MCF 10A (cell line): ENCODE data around the gene OR8H1. TPM values are rescaled to one million over a fixed set of nuclear protein-coding genes. Genes with fewer than 3 reads are reported as not detected.

Experiments
- BruUV-seq: library from RNA; stranded (reverse); fragments of 400-500 nt; replicated peaks from 2 replicates; lab custom pipeline; 2021; lab: Mats Ljungman, UMichigan
- CTCF ChIA-PET: fragments of 300-600 bp; sonication (Branson Sonifier 250); formaldehyde crosslinking; extraction: SDS; loops from one replicate; lab custom pipeline; 2021; ENCODE audit warnings: antibody characterized with exemption, inconsistent platforms; lab: Yijun Ruan, JAX
- POLR2A ChIA-PET: fragments of 300-600, 350-650 bp; sonication (Branson Sonifier 250); formaldehyde crosslinking; extraction: SDS; loops from one replicate; lab custom pipeline; 2020; ENCODE audit warnings: antibody characterized with exemption, inconsistent platforms; lab: Yijun Ruan, JAX
- DNase-seq: peaks from one replicate; pipeline ENCODE4 v3.0.0-alpha.2; 2018; ENCODE audit not compliant: unreplicated experiment
- H3K27ac Mint-ChIP-seq: one replicate; pipeline ENCODE4 v1.8.0; 2022; ENCODE audit warnings: mild to moderate bottlenecking, low read depth, mixed read lengths; ENCODE audit not compliant: unreplicated experiment
- H3K27me3 Mint-ChIP-seq: one replicate; pipeline ENCODE4 v1.8.0; 2022; ENCODE audit warnings: mixed read lengths; ENCODE audit not compliant: insufficient read depth, unreplicated experiment
- H3K36me3 Mint-ChIP-seq: one replicate; pipeline ENCODE4 v1.8.0; 2022; ENCODE audit warnings: mild to moderate bottlenecking, moderate library complexity, mixed read lengths; ENCODE audit not compliant: insufficient read depth, unreplicated experiment
- H3K4me1 Mint-ChIP-seq: one replicate; pipeline ENCODE4 v1.8.0; 2022; ENCODE audit warnings: mixed read lengths; ENCODE audit not compliant: insufficient read depth, unreplicated experiment
- H3K4me3 Mint-ChIP-seq: one replicate; pipeline ENCODE4 v1.8.0; 2022; ENCODE audit warnings: mild to moderate bottlenecking, moderate library complexity, mixed read lengths; ENCODE audit not compliant: unreplicated experiment
- H3K9me3 Mint-ChIP-seq: one replicate; pipeline ENCODE4 v1.8.0; 2022; ENCODE audit warnings: mixed read lengths; ENCODE audit not compliant: unreplicated experiment
- intact Hi-C: fragments of 100-400 bp; cut with micrococcal nuclease; formaldehyde crosslinking; loops from 2 replicates; pipeline ENCODE4 v1.14.1; 2022
- total RNA-seq: library from RNA; stranded (reverse); gene quantifications from 2 replicates; pipeline ENCODE4 v1.2.3, GENCODE V29; 2022
- TF ChIP-seq, protein P1 (sequence below): fragments of 200-600 bp; IDR thresholded peaks from one replicate; pipeline ENCODE4 v1.8.0; 2022; ENCODE audit warnings: antibody characterized with exemption, mild to moderate bottlenecking; ENCODE audit not compliant: unreplicated experiment

The OR8H1 gene
- total RNA-seq, 1 experiment from 2014 or later = not detected

DNA sequence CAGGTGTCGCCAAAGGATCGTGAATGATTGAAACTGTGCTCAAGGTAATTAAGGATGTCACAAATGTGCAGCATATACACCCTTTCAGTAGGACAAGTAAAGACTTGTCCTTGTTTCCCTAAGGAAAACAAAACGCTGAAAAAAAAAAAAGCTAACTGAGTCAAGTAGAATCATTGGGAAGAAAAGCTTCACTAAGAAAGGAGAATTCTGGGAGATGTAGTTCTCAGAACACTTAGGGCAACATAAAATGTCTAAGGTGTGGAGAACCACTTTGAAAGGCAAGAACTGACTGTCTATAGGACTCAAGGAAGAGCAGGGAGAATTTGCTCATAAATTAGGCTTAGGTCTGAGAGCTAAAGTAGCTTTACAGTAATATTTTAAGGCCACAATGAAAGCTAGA lies 21.0 kb downstream of the OR8H1 start:
- TF ChIP-seq, protein P1, sequence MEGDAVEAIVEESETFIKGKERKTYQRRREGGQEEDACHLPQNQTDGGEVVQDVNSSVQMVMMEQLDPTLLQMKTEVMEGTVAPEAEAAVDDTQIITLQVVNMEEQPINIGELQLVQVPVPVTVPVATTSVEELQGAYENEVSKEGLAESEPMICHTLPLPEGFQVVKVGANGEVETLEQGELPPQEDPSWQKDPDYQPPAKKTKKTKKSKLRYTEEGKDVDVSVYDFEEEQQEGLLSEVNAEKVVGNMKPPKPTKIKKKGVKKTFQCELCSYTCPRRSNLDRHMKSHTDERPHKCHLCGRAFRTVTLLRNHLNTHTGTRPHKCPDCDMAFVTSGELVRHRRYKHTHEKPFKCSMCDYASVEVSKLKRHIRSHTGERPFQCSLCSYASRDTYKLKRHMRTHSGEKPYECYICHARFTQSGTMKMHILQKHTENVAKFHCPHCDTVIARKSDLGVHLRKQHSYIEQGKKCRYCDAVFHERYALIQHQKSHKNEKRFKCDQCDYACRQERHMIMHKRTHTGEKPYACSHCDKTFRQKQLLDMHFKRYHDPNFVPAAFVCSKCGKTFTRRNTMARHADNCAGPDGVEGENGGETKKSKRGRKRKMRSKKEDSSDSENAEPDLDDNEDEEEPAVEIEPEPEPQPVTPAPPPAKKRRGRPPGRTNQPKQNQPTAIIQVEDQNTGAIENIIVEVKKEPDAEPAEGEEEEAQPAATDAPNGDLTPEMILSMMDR = no peak
- ChIA-PET CTCF (interaction anchor here (0.6 to 1.9 kb wide), 12 partner anchors 56 to 1393 kb away, joined by 3 to 11 read pairs (median 4); no protein-coding TSS in a partner anchor), POLR2A (interaction anchor here (0.8 to 1.6 kb wide), 4 partner anchors 9 to 24 kb away, joined by 3 to 6 read pairs (median 3); no protein-coding TSS in a partner anchor)
- BruUV-seq = no TSS peak
- intact Hi-C loops = no loop called here
- Mint-ChIP-seq H3K27me3 (no peaks in the 10 kb centered on the region), H3K4me1 (no peaks in the 10 kb centered on the region), H3K4me3 (no peak overlapping the region), H3K27ac (no peak overlapping the region), H3K36me3 (no peaks in the 10 kb centered on the region), H3K9me3 (peaks cover 37% of the 10 kb centered on the region)
- no peak for DNase-seq

DNA sequence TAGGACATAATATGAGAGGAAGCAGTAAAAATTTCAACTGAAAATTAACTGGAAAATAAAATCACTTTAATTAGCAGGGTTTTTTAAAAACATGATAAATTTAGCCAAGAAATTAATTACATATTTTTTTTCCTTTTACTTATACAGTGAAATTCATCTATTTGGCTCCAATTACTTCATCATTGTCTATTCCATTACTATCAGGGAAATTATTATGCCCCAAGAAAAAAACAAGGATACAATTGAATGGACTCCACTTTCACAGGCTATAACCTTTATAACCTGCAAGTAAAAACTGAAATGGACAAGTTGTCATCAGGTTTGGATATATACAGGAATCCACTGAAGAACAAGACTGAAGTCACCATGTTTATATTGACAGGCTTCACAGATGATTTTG lies 40.1 kb downstream of the OR8H1 start, which contains the start of gene OR5T3:
OR5T3 (plus strand) TSS at position 301 of the 400 bp plus-strand sequence; CDS start at position 301, 0 bp downstream.
- H3K27me3 Mint-ChIP-seq = no peaks in the 10 kb centered on the region
- POLR2A ChIA-PET = no interaction called here
- BruUV-seq = no TSS peak
- TF ChIP-seq, protein P1 = no peak
- intact Hi-C loops = no loop called here
- H3K9me3 Mint-ChIP-seq = peaks cover 38% of the 10 kb centered on the region
- no peak within 1 kb of the TSS for H3K27ac Mint-ChIP-seq
- no peak for DNase-seq
- H3K36me3 Mint-ChIP-seq = no peaks in the 10 kb centered on the region
- CTCF ChIA-PET = no interaction called here
- H3K4me1 Mint-ChIP-seq = no peaks in the 10 kb centered on the region
- no peak within 1 kb of the TSS for H3K4me3 Mint-ChIP-seq

Other genes with a start within 250 kb of the OR8H1 start
- not detected in 2 replicates for gene OR8I2, start 198.9 kb downstream of the OR8H1 start, total RNA-seq
- gene OR8H2, start 188.6 kb downstream of the OR8H1 start, total RNA-seq = not detected in 2 replicates
- not detected in 2 replicates for gene OR8H3, start 169.9 kb downstream of the OR8H1 start, total RNA-seq
- not detected in 2 replicates for gene OR8J3, start 152.1 kb downstream of the OR8H1 start, total RNA-seq
- gene OR8K5, start 131.9 kb downstream of the OR8H1 start, total RNA-seq = not detected in 2 replicates
- not detected in 2 replicates for gene OR5J2, start 115.6 kb downstream of the OR8H1 start, total RNA-seq
- not detected in 2 replicates for gene OR5T2, start 58.0 kb downstream of the OR8H1 start, total RNA-seq
- not detected in 2 replicates for gene OR5T3, start 40.0 kb downstream of the OR8H1 start, total RNA-seq
- not detected in 2 replicates for gene OR5T1, start 18.1 kb downstream of the OR8H1 start, total RNA-seq
- gene OR8K3, start 22.9 kb upstream of the OR8H1 start, total RNA-seq = not detected in 2 replicates
- not detected in 2 replicates for gene OR8K1, start 53.8 kb upstream of the OR8H1 start, total RNA-seq
- not detected in 2 replicates for gene OR8J1, start 62.0 kb upstream of the OR8H1 start, total RNA-seq
- not detected in 2 replicates for gene OR8U1, start 83.4 kb upstream of the OR8H1 start, total RNA-seq
- gene OR5AL1, start 120.4 kb upstream of the OR8H1 start, total RNA-seq = not detected in 2 replicates
- gene OR5M3, start 181.1 kb upstream of the OR8H1 start, total RNA-seq = not detected in 2 replicates
- not detected in 2 replicates for gene OR5M8, start 199.1 kb upstream of the OR8H1 start, total RNA-seq